Bronchial epithelial cell (primary cell): ENCODE measurements around the gene HIVEP3. TPM values are rescaled to one million over a fixed set of nuclear protein-coding genes. Genes with fewer than 3 reads are reported as not detected.

Experiments
- DNase-seq: peaks from one replicate; pipeline ENCODE4 v3.0.0-alpha.2; 2010; ENCODE audit warnings: low read depth
- FAIRE-seq: peaks from 2 replicates; lab custom pipeline; 2011; peaks lifted over from hg19 to GRCh38; lab: Jason Lieb, UNC
- H3K27me3 ChIP-seq: 2 replicates; pipeline ENCODE4 v1.5.1; 2011; ENCODE audit warnings: low read length; ENCODE audit not compliant: control insufficient read depth, insufficient read depth
- H3K36me3 ChIP-seq: 2 replicates; pipeline ENCODE4 v1.5.1; 2011; ENCODE audit warnings: low read length; ENCODE audit not compliant: control insufficient read depth, insufficient read depth
- H3K4me3 ChIP-seq: 2 replicates; pipeline ENCODE4 v1.5.1; 2011; ENCODE audit warnings: mild to moderate bottlenecking, low read depth, low read length, control low read depth
- total RNA-seq: library from RNA; depleted of rRNA; stranded (reverse); fragments of >200 nt; gene quantifications from 2 replicates; pipeline ENCODE4 v1.2.1, GENCODE V29; 2014
- TF ChIP-seq, protein P1 (sequence below): IDR thresholded peaks from 2 replicates; pipeline ENCODE4 v1.5.1; 2011; ENCODE audit warnings: mild to moderate bottlenecking, moderate library complexity, low read length, control low read depth, inconsistent platforms; ENCODE audit not compliant: insufficient read depth, severe bottlenecking

Gene HIVEP3
- total RNA-seq, 1 donor from 2014 or later = under 0.01 TPM

DNA sequence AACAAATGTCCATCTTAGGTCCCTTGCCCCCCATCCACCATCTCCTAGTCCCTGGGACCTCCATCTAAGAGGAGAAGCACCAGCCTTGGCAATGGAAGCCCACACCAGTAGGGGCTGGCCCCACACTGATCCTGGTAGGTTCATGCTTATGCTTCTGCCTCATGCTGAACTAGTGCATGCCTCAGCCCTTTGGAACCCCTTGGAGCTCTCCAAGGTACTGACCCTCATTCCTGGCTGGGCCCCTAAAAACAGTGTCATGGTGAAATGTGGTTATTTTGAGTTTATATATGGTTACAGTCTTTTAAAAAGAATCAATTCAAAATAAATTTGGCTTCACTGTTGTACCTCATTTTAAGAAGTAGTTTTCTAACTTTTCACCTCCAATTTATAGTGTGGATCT, 108.3 kb downstream of the HIVEP3 start:
- TF ChIP-seq, protein P1, sequence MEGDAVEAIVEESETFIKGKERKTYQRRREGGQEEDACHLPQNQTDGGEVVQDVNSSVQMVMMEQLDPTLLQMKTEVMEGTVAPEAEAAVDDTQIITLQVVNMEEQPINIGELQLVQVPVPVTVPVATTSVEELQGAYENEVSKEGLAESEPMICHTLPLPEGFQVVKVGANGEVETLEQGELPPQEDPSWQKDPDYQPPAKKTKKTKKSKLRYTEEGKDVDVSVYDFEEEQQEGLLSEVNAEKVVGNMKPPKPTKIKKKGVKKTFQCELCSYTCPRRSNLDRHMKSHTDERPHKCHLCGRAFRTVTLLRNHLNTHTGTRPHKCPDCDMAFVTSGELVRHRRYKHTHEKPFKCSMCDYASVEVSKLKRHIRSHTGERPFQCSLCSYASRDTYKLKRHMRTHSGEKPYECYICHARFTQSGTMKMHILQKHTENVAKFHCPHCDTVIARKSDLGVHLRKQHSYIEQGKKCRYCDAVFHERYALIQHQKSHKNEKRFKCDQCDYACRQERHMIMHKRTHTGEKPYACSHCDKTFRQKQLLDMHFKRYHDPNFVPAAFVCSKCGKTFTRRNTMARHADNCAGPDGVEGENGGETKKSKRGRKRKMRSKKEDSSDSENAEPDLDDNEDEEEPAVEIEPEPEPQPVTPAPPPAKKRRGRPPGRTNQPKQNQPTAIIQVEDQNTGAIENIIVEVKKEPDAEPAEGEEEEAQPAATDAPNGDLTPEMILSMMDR = no peak
- DNase-seq = peak; percentile 27
- FAIRE-seq = no peak
- no peaks in the 10 kb centered on the region for H3K36me3 ChIP-seq
- no peak overlapping the region for H3K4me3 ChIP-seq
- no peaks in the 10 kb centered on the region for H3K27me3 ChIP-seq

DNA sequence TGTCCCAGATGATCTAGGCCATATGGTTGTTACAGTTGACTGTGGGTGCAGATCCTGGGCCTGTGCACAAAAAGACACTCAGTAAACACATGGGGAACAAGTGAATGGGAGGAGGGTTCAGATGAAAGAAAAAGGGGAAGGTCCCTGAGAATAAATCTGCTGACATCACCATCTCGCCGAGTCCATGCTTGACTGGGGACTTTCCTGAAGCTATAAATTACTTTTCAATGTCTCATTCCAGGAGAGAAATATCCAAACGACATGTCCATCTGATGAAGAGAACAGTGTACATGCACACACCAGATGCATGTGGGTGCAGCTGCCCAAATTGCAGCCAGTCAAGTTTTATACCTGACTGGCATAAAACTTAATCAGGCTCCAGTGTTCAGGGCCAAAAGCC, 109.0 kb downstream of the HIVEP3 start:
- no peak overlapping the region for H3K4me3 ChIP-seq
- TF ChIP-seq, protein P1 = no peak
- no peaks in the 10 kb centered on the region for H3K27me3 ChIP-seq
- no peaks in the 10 kb centered on the region for H3K36me3 ChIP-seq
- FAIRE-seq = peak; percentile 43
- DNase-seq = no peak

DNA sequence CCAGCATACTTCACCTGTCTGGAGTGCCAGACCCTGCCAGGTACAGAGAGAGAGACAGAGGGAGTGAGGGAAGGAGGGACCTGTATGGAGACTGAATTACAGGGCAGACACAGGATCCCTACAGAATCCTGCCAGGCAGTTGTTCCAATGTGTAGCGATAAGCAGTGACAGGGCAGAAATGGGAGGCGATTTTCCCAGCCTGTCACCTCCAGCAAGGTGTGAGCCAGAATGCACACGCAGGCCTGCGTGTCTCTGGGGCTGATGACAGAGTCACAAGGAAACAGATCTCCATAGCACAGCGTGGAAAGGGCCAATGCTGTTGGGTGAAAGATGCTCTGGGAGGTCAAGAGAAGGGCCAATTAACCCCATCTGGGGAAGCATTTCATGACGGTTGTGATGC, 111.3 kb downstream of the HIVEP3 start:
- FAIRE-seq = peak; percentile 79
- no peaks in the 10 kb centered on the region for H3K36me3 ChIP-seq
- no peaks in the 10 kb centered on the region for H3K27me3 ChIP-seq
- H3K4me3 ChIP-seq = no peak overlapping the region
- no peak for DNase-seq
- TF ChIP-seq, protein P1 = no peak

DNA sequence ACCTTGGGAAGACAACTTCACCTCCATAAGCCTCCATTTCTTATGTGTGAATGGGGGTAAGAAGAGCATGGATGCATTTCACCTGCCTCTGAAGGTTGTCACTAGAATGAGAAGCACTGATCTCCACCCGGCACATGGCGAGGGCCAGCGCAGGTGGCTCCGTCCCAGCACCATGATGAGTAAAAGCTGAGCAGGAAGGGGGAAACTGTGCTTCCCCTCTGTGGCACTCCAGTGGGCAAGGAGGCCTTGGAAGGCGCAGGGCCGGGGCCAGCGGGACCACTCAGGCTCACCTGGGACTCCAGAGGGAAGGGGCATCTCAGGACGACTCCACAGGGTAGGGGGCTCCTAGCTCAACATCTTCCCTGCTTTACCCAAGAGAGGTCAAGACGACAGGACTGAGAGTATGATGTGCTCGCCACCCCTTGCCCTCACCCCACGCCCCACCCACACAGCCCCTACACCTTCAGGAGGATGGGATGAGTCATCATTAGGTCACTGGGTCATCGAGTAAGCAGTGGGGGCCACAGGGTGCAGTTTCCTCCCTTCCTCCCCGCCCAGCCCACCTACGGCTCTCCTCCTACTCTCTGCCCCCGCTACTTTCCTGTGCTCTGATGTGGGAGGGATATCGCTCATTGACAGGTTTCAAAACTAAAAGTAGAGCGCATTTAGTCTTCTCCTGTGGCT, 112.1 kb downstream of the HIVEP3 start:
- FAIRE-seq (no peak), DNase-seq (no peak)
- Histone ChIP-seq H3K27me3 (no peaks in the 10 kb centered on the region), H3K4me3 (no peak overlapping the region), H3K36me3 (no peaks in the 10 kb centered on the region)
- TF ChIP-seq, protein P1 = no peak

DNA sequence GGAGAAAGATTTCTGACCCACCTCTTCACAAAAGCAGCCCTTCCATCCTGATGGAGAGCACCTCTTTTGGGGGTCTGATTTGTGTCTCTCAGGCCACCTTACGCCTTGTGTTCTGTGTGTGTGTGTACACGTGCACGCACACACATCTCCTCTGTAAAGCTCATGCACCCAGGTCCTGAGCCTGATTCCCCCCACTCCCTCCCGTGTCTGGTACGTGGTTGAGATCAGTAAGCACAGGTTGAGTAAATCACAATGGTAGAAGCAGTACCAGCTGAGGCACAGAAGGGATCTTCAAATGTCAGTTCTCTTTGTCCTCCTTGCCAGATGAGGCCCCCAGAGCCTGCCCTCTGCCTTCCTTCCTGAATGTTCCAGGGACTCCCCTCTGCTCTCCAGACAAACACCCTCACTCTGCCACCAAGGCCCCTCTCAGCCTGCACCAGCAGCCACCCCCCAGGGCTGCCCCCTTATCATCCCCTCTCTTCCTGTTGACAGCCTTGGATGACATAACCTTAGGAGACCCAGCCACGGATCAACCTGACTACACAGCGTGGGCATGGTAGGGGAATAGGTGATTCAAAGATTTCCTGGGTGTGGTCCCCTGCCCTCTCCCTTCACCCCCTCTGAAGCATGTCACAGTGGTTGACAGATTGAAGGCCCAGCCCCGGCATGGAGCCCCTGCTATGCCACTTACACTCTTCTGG, 112.8 kb downstream of the HIVEP3 start:
- peak; percentile 89 for FAIRE-seq
- no peaks in the 10 kb centered on the region for H3K27me3 ChIP-seq
- TF ChIP-seq, protein P1 = no peak
- H3K36me3 ChIP-seq = no peaks in the 10 kb centered on the region
- H3K4me3 ChIP-seq = no peak overlapping the region
- DNase-seq = no peak
